ENCODE measurements around the gene KDM2A.

GRCh38 chr11:67301951-67302516 lies 183.0 kb downstream of the KDM2A start:
- TF ChIP-seq, protein P1, sequence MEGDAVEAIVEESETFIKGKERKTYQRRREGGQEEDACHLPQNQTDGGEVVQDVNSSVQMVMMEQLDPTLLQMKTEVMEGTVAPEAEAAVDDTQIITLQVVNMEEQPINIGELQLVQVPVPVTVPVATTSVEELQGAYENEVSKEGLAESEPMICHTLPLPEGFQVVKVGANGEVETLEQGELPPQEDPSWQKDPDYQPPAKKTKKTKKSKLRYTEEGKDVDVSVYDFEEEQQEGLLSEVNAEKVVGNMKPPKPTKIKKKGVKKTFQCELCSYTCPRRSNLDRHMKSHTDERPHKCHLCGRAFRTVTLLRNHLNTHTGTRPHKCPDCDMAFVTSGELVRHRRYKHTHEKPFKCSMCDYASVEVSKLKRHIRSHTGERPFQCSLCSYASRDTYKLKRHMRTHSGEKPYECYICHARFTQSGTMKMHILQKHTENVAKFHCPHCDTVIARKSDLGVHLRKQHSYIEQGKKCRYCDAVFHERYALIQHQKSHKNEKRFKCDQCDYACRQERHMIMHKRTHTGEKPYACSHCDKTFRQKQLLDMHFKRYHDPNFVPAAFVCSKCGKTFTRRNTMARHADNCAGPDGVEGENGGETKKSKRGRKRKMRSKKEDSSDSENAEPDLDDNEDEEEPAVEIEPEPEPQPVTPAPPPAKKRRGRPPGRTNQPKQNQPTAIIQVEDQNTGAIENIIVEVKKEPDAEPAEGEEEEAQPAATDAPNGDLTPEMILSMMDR (conservative IDR thresholded peaks at IDR 0.05 in 1 of 2, IDR thresholded peaks at IDR 0.05 in 1 of 2; ENCODE audit: extremely low read depth in 1 of 2, insufficient read depth in 1 of 2, low read depth in 1 of 2, low read length in 2 of 2) = no peak
- no peak for TF ChIP-seq EZH2 (IDR thresholded peaks at IDR 0.05; ENCODE audit: borderline replicate concordance, low read length)
